ENCODE data around the gene NUDT21. TPM values are rescaled to one million over a fixed set of nuclear protein-coding genes. Genes with fewer than 3 reads are reported as not detected.
A peak's percentile ranks its signal among the peaks of the same experiment; 100 is the strongest.
"Not testable (repeated sequence)": the region's sequence is repeated elsewhere in the genome, so short reads cannot be mapped to it uniquely, and the experiment has no call there.

Gene NUDT21
- total RNA-seq, 3 donors from 2014 or later (not counting 1 experiment from before 2014, with no cell fraction given), result 78.1 to 108 (median 90.0) TPM

DNA sequence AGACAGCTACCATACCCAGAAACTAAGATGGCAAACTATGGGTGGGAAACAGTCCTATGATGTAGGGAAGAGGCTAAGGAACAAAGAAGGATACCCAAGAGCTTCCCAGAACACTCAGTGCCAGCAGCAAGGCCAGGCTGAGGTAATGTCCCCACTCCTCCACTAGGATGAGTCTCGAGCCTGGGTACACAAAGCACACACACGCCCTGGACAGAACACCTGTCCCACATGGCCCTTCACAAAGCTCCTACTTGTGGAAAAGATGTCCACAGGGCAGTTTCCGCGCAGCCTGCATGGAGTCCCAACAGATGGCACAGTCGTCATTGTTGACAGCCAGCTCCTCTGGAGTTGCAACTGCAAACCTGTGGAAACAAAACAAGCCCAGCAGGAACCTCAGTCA is 49.6 kb downstream of the NUDT21 start:
- no peaks in the 10 kb centered on the region for H3K4me1 ChIP-seq (ENCODE audit: control insufficient read depth, insufficient read depth, low read length)
- peak in 1 of 2 donors; percentile 12 for DNase-seq
- TF ChIP-seq CTCF (IDR thresholded peaks at IDR 0.05), result no peak
- Mint-ChIP-seq H3K9me3 (no peaks in the 10 kb centered on the region), H3K4me3 (no peak overlapping the region), H3K36me3 (peaks cover 14% of the 10 kb centered on the region), H3K27ac (peak overlapping the region in 1 of 2 donors; percentile 37), H3K4me1 (peaks cover 0 to 8% of the 10 kb centered on the region in 2 donors), H3K27me3 (ENCODE audit: low read depth in 2 of 2) (no peaks in the 10 kb centered on the region)
- H3K27ac ChIP-seq (ENCODE audit: low read length), result no peak overlapping the region
- 94% methylated on average over 5 of the region's 5 CpGs for WGBS (ENCODE audit: insufficient coverage)
- H3K4me3 ChIP-seq (ENCODE audit: low read length), result no peak overlapping the region
- H3K9me3 ChIP-seq (ENCODE audit: control insufficient read depth, insufficient read depth, low read length), result no peaks in the 10 kb centered on the region
- intact Hi-C loops (cut with micrococcal nuclease), result no loop called here
- peak in 1 of 3 donors; percentile 38 for ATAC-seq
- peaks cover 48% of the 10 kb centered on the region for H3K36me3 ChIP-seq (ENCODE audit: control insufficient read depth, insufficient read depth, low read length)
- H3K27me3 ChIP-seq (ENCODE audit: control insufficient read depth, insufficient read depth, low read length), result no peaks in the 10 kb centered on the region

DNA sequence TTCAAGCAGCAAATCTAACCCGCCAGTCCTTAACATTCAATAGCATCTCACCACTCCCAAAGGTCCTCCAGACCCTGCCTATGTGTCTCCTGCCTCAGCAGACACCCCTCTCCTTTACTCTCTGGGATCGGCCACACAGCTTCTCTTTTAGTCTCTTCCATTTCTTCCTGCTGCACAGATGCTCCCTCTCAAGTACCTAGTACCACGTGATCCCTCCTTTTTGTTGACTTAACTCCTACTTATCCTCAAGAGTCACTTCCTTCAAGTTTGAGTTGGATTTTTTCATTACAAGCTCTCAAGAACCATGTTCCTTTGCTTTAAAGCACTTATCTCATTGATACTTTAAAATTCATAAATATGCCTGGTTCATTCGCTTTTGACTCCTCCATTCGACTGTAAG is 50.7 kb downstream of the NUDT21 start:
- H3K4me3 Mint-ChIP-seq, result no peak overlapping the region

DNA sequence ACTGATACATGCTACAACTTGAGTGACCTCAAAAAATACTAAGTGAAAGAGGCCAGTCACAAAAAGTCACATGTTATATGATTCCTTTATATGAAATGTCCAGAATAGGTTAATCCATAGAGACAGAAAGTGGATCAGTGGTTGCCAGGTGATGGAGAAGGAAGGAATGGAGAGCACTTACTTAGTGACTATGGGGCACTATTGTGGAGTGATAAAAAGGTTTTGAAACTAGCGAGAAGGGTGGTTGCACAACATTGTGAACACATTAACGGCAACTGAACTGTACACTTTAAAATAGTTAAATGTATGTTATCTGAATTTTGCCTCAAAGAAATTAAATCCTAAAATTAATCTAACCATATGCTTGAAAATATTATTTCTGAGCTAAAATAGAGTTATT is 51.6 kb downstream of the NUDT21 start:
- peaks cover 0 to 4% of the 10 kb centered on the region in 2 donors for H3K4me1 Mint-ChIP-seq
- H3K4me3 ChIP-seq (ENCODE audit: low read length), result no peak overlapping the region
- no peaks in the 10 kb centered on the region for H3K4me1 ChIP-seq (ENCODE audit: control insufficient read depth, insufficient read depth, low read length)
- no peaks in the 10 kb centered on the region for H3K27me3 Mint-ChIP-seq (ENCODE audit: low read depth in 2 of 2)
- no peak overlapping the region for H3K27ac ChIP-seq (ENCODE audit: low read length)
- no peak overlapping the region for H3K4me3 Mint-ChIP-seq
- H3K9me3 ChIP-seq (ENCODE audit: control insufficient read depth, insufficient read depth, low read length), result no peaks in the 10 kb centered on the region
- H3K36me3 Mint-ChIP-seq, result peaks cover 14% of the 10 kb centered on the region
- DNase-seq (no peak), ATAC-seq (no peak)
- no peaks in the 10 kb centered on the region for H3K9me3 Mint-ChIP-seq
- no peak overlapping the region for H3K27ac Mint-ChIP-seq
- WGBS (ENCODE audit: insufficient coverage), result 86% methylated on average over 1 of the region's 2 CpGs
- peaks cover 42% of the 10 kb centered on the region for H3K36me3 ChIP-seq (ENCODE audit: control insufficient read depth, insufficient read depth, low read length)
- intact Hi-C loops (cut with micrococcal nuclease), result no loop called here
- TF ChIP-seq CTCF (IDR thresholded peaks at IDR 0.05), result no peak
- no peaks in the 10 kb centered on the region for H3K27me3 ChIP-seq (ENCODE audit: control insufficient read depth, insufficient read depth, low read length)

More for the DNA sequence above, 50.7 kb downstream of the NUDT21 start:
- Mint-ChIP-seq H3K4me1 (peaks cover 0 to 6% of the 10 kb centered on the region in 2 donors), H3K27ac (peak overlapping the region in 1 of 2 donors; percentile 35), H3K36me3 (peaks cover 14% of the 10 kb centered on the region), H3K9me3 (no peaks in the 10 kb centered on the region), H3K27me3 (ENCODE audit: low read depth in 2 of 2) (no peaks in the 10 kb centered on the region)
- Histone ChIP-seq H3K4me3 (ENCODE audit: low read length) (no peak overlapping the region), H3K4me1 (ENCODE audit: control insufficient read depth, insufficient read depth, low read length) (no peaks in the 10 kb centered on the region), H3K27me3 (ENCODE audit: control insufficient read depth, insufficient read depth, low read length) (no peaks in the 10 kb centered on the region), H3K27ac (ENCODE audit: low read length) (no peak overlapping the region), H3K36me3 (ENCODE audit: control insufficient read depth, insufficient read depth, low read length) (peaks cover 48% of the 10 kb centered on the region), H3K9me3 (ENCODE audit: control insufficient read depth, insufficient read depth, low read length) (no peaks in the 10 kb centered on the region)
- no peak for TF ChIP-seq CTCF (IDR thresholded peaks at IDR 0.05)
- DNase-seq (no peak), ATAC-seq (no peak)
- intact Hi-C loops (cut with micrococcal nuclease), result no loop called here
- WGBS (ENCODE audit: insufficient coverage), result 85% methylated on average over 5 of the region's 5 CpGs

- Histone ChIP-seq H3K4me1 (ENCODE audit: control insufficient read depth, insufficient read depth, low read length) (no peaks in the 10 kb centered on the region), H3K36me3 (ENCODE audit: control insufficient read depth, insufficient read depth, low read length) (peaks cover 37% of the 10 kb centered on the region), H3K27ac (ENCODE audit: low read length) (no peak overlapping the region), H3K9me3 (ENCODE audit: control insufficient read depth, insufficient read depth, low read length) (no peaks in the 10 kb centered on the region), H3K4me3 (ENCODE audit: low read length) (no peak overlapping the region), H3K27me3 (ENCODE audit: control insufficient read depth, insufficient read depth, low read length) (no peaks in the 10 kb centered on the region)
- H3K36me3 Mint-ChIP-seq, result peaks cover 14% of the 10 kb centered on the region
- peaks cover under 1 to 7% of the 10 kb centered on the region in 2 donors for H3K4me1 Mint-ChIP-seq
- H3K27ac Mint-ChIP-seq, result no peak overlapping the region
- H3K9me3 Mint-ChIP-seq, result no peaks in the 10 kb centered on the region
- no peak for DNase-seq
- no peak for ATAC-seq
- no peak for TF ChIP-seq CTCF (IDR thresholded peaks at IDR 0.05)
- H3K27me3 Mint-ChIP-seq (ENCODE audit: low read depth in 2 of 2), result no peaks in the 10 kb centered on the region
- intact Hi-C loops (cut with micrococcal nuclease), result no loop called here
- WGBS (ENCODE audit: insufficient coverage), result 100% methylated on average over 1 of the region's 2 CpGs
- no peak overlapping the region for H3K4me3 Mint-ChIP-seq
These were observed 52.1 kb downstream of the NUDT21 start for GRCh38 chr16:56399047-56399446.

GRCh38 chr16:56396724-56397123 is 54.4 kb downstream of the NUDT21 start:
- H3K4me3 ChIP-seq (ENCODE audit: low read length); H3K27ac Mint-ChIP-seq; ATAC-seq; H3K27me3 ChIP-seq (ENCODE audit: control insufficient read depth, insufficient read depth, low read length); H3K27me3 Mint-ChIP-seq (ENCODE audit: low read depth in 2 of 2); H3K27ac ChIP-seq (ENCODE audit: low read length); DNase-seq; H3K9me3 ChIP-seq (ENCODE audit: control insufficient read depth, insufficient read depth, low read length); intact Hi-C loops (cut with micrococcal nuclease); H3K4me3 Mint-ChIP-seq; H3K4me1 ChIP-seq (ENCODE audit: control insufficient read depth, insufficient read depth, low read length); H3K9me3 Mint-ChIP-seq: not testable (repeated sequence)
- WGBS (ENCODE audit: insufficient coverage), result 20% methylated on average over 1 of the region's 3 CpGs
- Mint-ChIP-seq H3K36me3 (peaks cover 14% of the 10 kb centered on the region), H3K4me1 (peaks cover 5 to 10% of the 10 kb centered on the region in 2 donors)
- peaks cover 23% of the 10 kb centered on the region for H3K36me3 ChIP-seq (ENCODE audit: control insufficient read depth, insufficient read depth, low read length)

All from natural killer cell (primary cell).